GM18526 (cell line): ENCODE results near the gene VGLL4.

Source experiments
- POLR2A ChIP-seq: IDR thresholded peaks from 3 replicates; pipeline ENCODE4 v1.6.1; 2011; ENCODE audit not compliant: insufficient read length; ENCODE audit errors: extremely low read depth

VGLL4 gene

GRCh38 chr3:11574981-11575669, 68.6 kb downstream of the VGLL4 start:
- TF ChIP-seq POLR2A = no peak

GRCh38 chr3:11570789-11571495, 72.8 kb downstream of the VGLL4 start:
- no peak for TF ChIP-seq POLR2A

GRCh38 chr3:11570251-11570650, 73.5 kb downstream of the VGLL4 start:
- TF ChIP-seq POLR2A = no peak

GRCh38 chr3:11569156-11569741, 74.5 kb downstream of the VGLL4 start:
- no peak for TF ChIP-seq POLR2A

- no peak for TF ChIP-seq POLR2A
Observed at GRCh38 chr3:11568503-11569155, 75.1 kb downstream of the VGLL4 start.

- no peak for TF ChIP-seq POLR2A
Observed at GRCh38 chr3:11567516-11568467, 75.9 kb downstream of the VGLL4 start.

- no peak for TF ChIP-seq POLR2A
Observed at GRCh38 chr3:11566916-11567315, 76.8 kb downstream of the VGLL4 start.

- no peak for TF ChIP-seq POLR2A
Observed at GRCh38 chr3:11566478-11566877, 77.2 kb downstream of the VGLL4 start.

GRCh38 chr3:11565932-11566331, 77.8 kb downstream of the VGLL4 start:
- no peak for TF ChIP-seq POLR2A

GRCh38 chr3:11565492-11565891, 78.2 kb downstream of the VGLL4 start:
- no peak for TF ChIP-seq POLR2A

GRCh38 chr3:11565072-11565471, 78.6 kb downstream of the VGLL4 start:
- no peak for TF ChIP-seq POLR2A

- no peak for TF ChIP-seq POLR2A
Observed at GRCh38 chr3:11564577-11565001, 79.1 kb downstream of the VGLL4 start.

GRCh38 chr3:11563865-11564185, 79.9 kb downstream of the VGLL4 start:
- TF ChIP-seq POLR2A = no peak

- no peak for TF ChIP-seq POLR2A
Observed at GRCh38 chr3:11563159-11563864, 80.4 kb downstream of the VGLL4 start.

GRCh38 chr3:11562277-11562881, 81.3 kb downstream of the VGLL4 start:
- TF ChIP-seq POLR2A = no peak
